ENCODE results near the gene GLIS2. TPM values are rescaled to one million over a fixed set of nuclear protein-coding genes. Genes with fewer than 3 reads are reported as not detected.

GLIS2 gene
- total RNA-seq, 1 experiment from 2014 or later, result 18.2 TPM

GRCh38 chr16:4336701-4337539, 21.1 kb downstream of the GLIS2 start:
- Histone ChIP-seq H3K4me2 (ENCODE audit: low read length) (no peak overlapping the region), H3K4me3 (replicated peaks in 1 of 2; ENCODE audit: low read depth in 1 of 2, low read length in 2 of 2) (no peak overlapping the region), H3K36me3 (ENCODE audit: control insufficient read depth in 1 of 2, insufficient read depth in 2 of 2, low read length in 2 of 2) (peaks cover 7 to 30% of the 10 kb centered on the region in 2 experiments; a peak in 2 of 4 replicates), H3K27me3 (ENCODE audit: insufficient read depth, low read length) (no peaks in the 10 kb centered on the region), H3K9ac (ENCODE audit: low read length) (no peak overlapping the region), H4K20me1 (ENCODE audit: insufficient read depth) (no peaks in the 10 kb centered on the region), H3K79me2 (ENCODE audit: insufficient read depth, low read length) (peaks cover 35% of the 10 kb centered on the region), H3K4me1 (ENCODE audit: control insufficient read depth in 1 of 2, insufficient read depth in 2 of 2, low read length in 2 of 2) (no peaks in the 10 kb centered on the region), H3K9me2 (ENCODE audit: insufficient read depth) (no peaks in the 10 kb centered on the region), H2AFZ (ENCODE audit: low read depth, low read length, poor library complexity, severe bottlenecking) (no peak overlapping the region), H3K9me3 (ENCODE audit: control insufficient read depth in 1 of 2, insufficient read depth in 1 of 2, low read depth in 1 of 2, low read length in 2 of 2) (no peaks in the 10 kb centered on the region), H3K27ac (ENCODE audit: low read depth, low read length) (no peak overlapping the region)
- RAD21 ChIA-PET (ENCODE audit: low non-redundant PET in 1 of 2, low total read pairs in 2 of 2, uncharacterized antibody in 2 of 2, unreplicated experiment in 2 of 2), result no interaction called here
- no peak for DNase-seq (ENCODE audit: low read depth, low spot score)
- BruUV-seq (replicated peaks), result no TSS peak
- intact Hi-C loops (cut with micrococcal nuclease), result no loop called here
- ATAC-seq, result no peak; the same call in 1 of the 2 replicates
- POLR2A ChIA-PET, result no interaction called here
- TF ChIP-seq ZNF274 (IDR thresholded peaks at IDR 0.05; ENCODE audit: low read depth, low read length), result no peak
- CTCF ChIA-PET, result interaction anchor here (1.0 to 1.2 kb wide), 2 partner anchors 77 to 83 kb away, joined by 3 read pairs; no protein-coding TSS in a partner anchor

DNA sequence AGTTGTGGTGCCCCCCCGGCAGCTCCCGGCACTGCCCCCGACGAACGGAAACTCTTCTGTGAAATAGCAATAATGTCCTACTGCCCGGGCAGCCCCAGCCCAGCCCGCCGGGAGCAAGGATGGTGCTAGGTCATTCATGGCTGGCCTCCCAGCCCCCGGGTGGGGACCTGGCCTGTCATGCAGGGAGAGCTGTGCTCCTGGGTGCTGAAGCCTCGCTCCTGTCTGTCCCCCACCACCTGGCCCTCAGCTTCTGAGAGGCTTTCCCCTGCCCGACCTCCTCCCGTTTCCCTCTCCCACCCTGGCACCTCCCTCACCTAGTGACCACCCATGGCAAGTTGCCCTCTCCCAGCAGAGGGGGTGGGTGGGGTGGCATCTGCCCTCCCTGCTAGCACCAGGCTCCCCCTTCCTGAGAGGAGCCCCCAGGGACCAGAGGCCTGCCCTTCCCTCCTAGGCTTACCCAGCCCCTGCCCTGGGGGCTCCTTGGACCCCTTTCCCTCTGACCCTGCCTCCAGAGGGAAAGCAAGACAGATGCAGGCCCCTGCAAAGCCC, 21.7 kb downstream of the GLIS2 start:
- POLR2A ChIA-PET, result no interaction called here
- Histone ChIP-seq H3K9ac (ENCODE audit: low read length) (no peak overlapping the region), H3K9me3 (ENCODE audit: control insufficient read depth in 1 of 2, insufficient read depth in 1 of 2, low read depth in 1 of 2, low read length in 2 of 2) (no peaks in the 10 kb centered on the region), H3K79me2 (ENCODE audit: insufficient read depth, low read length) (peaks cover 35% of the 10 kb centered on the region), H4K20me1 (ENCODE audit: insufficient read depth) (no peaks in the 10 kb centered on the region), H2AFZ (ENCODE audit: low read depth, low read length, poor library complexity, severe bottlenecking) (no peak overlapping the region), H3K27ac (ENCODE audit: low read depth, low read length) (no peak overlapping the region; the same call in 1 of the 2 replicates), H3K36me3 (ENCODE audit: control insufficient read depth in 1 of 2, insufficient read depth in 2 of 2, low read length in 2 of 2) (peaks cover 7 to 30% of the 10 kb centered on the region in 2 experiments; a peak in 2 of 4 replicates), H3K27me3 (ENCODE audit: insufficient read depth, low read length) (no peaks in the 10 kb centered on the region), H3K9me2 (ENCODE audit: insufficient read depth) (no peaks in the 10 kb centered on the region), H3K4me3 (replicated peaks in 1 of 2; ENCODE audit: low read depth in 1 of 2, low read length in 2 of 2) (no peak overlapping the region), H3K4me2 (ENCODE audit: low read length) (no peak overlapping the region), H3K4me1 (ENCODE audit: control insufficient read depth in 1 of 2, insufficient read depth in 2 of 2, low read length in 2 of 2) (no peaks in the 10 kb centered on the region)
- intact Hi-C loops (cut with micrococcal nuclease), result no loop called here
- RAD21 ChIA-PET (ENCODE audit: low non-redundant PET in 1 of 2, low total read pairs in 2 of 2, uncharacterized antibody in 2 of 2, unreplicated experiment in 2 of 2), result no interaction called here
- BruUV-seq (replicated peaks), result no TSS peak
- DNase-seq (ENCODE audit: low read depth, low spot score), result no peak
- peak; percentile 12 for ATAC-seq
- CTCF ChIA-PET, result interaction anchor here (1.2 kb wide), 1 partner anchor 77 kb away, joined by 3 read pairs; no protein-coding TSS in a partner anchor
- TF ChIP-seq SP1 (IDR thresholded peaks at IDR 0.05; ENCODE audit: low read depth) (no peak), POLR2AphosphoS5 (IDR thresholded peaks at IDR 0.05; ENCODE audit: low read depth, low read length) (peak; percentile 34; the same call in 1 of the 2 replicates), EGR1 (IDR thresholded peaks at IDR 0.05; ENCODE audit: low read depth) (no peak)
